GM18870 (cell line): ENCODE measurements around the gene SAE1.

Experiments used
- ATAC-seq: cut with Tn5 transposase; IDR thresholded peaks from one replicate; pipeline ENCODE4 v1.9.1; 2021; ENCODE audit warnings: moderate library complexity; ENCODE audit not compliant: unreplicated experiment

The SAE1 gene

GRCh38 chr19:47157431-47158321, 27.0 kb downstream of the SAE1 start:
- no peak for ATAC-seq

DNA sequence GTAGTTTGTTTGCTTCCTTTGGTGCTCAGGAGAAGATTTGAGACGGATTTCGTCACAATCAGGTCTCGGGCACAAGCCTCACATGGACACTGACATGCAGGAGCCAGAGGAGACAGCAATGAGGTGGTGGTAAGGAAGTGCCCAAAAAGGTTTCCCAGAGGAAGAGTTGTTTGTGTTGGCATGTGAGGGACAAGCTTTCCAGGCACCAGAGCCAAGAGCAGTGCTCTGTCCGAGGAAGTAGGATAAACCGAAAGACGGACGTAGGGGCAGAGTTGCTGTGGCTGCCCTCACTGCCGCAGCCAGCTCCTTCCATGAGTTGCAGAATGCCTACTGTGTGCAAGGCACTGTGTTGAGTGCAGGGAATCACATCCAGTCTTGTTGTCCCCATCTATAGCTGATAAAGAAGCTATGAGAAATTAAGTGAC, 27.7 kb downstream of the SAE1 start:
- no peak for ATAC-seq

- no peak for ATAC-seq
Measured at GRCh38 chr19:47158879-47159503, 28.4 kb downstream of the SAE1 start.

DNA sequence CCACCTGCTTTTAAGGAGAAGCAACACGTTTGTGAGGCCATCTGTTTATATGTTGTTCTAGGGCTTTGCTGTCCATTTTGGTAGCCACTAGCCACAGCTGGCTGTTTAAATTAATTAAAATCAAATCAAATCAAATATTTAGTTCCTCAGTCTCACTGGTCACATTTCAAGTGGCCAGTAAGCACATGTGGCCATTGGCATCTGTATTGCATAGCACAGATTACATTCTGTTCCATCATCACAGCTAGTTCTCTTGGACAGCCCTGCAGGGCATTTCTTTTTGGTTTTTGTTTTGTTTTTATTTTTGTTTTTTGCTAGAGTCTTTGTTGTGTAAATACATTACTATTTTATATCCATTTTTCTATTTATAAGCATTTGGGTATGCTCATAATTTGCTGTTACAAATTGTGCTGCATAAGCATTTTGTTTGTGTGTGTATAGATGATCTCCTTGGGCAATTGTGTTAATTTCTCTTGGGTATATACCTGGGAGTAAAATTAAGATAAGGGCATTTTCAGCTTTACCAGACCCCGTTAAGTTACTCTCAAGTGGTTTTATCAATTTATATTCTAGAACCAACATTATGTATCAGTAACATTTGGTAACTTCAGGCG, 31.3 kb downstream of the SAE1 start:
- no peak for ATAC-seq

DNA sequence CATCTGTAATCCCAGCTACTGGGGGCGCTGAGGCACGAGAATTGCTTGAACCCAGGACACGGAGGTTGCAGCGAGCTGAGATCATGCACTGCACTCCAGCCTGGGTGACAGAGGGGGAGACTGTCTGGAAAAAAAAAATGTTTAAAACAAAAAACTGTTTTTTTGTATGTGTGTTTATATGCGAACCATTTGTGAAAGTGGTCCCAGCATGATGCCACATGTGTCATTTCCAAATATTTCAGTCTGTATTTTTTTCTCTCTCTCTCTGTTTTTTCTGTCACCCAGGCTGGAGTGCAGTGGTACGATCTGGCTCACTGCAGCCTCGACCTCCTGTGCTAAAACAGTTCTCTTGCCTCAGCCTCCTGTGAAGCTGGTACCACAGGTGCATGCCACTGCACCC, 37.4 kb downstream of the SAE1 start:
- ATAC-seq = no peak

DNA sequence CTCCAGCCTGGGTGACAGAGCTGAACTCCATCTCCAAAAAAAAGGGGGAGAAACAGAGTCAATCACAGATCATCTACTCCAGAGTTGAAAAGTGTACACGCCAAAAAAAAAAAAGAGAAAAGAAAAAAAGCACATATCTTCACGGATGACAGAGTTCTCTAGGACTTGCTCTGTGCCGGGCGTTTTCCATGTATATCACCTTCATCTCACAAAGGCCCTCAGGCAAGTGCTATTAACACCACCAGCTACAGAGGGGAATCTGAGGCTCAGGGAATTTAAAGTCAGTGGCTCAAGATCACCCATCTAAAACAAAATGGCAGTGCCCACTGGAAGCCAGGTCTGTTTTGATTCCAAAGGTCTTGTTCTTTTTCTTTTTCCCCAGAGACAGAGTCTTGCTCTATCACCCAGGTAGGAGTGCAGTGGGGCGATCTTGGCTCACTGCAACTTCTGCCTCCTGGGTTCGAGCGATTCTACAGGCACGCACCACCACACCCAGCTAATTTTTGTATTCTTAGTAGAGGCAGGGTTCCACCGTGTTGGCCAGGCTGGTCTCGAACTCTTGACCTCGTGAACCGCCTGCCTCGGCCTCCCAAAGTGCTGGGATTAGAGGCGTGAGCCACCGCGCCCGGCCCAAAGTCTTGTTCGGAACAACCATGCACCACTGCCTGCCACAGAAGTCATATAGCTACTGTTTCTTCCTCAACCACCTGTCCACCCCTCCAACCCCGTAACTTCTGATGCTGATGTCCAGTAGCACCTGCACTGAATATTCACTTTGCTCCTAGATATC, 42.2 kb downstream of the SAE1 start:
- no peak for ATAC-seq

GRCh38 chr19:47176071-47176626, 45.5 kb downstream of the SAE1 start:
- no peak for ATAC-seq

DNA sequence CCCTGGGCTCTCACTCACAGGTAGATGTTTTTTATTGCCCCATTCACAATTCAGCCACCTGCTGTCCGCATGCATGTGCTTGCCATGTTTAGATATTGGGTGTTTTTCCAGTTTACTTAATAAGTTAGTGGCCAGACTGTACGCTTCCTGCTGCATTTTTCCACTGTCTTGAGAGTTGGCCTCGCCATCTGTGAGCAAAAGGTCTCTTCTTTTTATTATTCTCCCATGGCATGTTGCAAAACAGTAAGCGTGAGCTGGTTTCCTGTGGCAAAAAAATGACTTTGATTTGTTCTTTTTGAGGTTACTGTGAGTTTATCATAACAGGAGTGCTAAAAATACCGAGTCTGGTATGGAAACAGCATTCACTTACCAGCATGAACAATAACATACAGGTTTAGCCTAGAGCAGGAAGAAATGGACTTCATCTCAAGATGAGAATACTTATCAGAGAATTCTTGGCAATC, 46.0 kb downstream of the SAE1 start:
- ATAC-seq = no peak

GRCh38 chr19:47179653-47180310, 49.1 kb downstream of the SAE1 start:
- no peak for ATAC-seq

- ATAC-seq = no peak
Measured at GRCh38 chr19:47183601-47184000, 53.0 kb downstream of the SAE1 start.

DNA sequence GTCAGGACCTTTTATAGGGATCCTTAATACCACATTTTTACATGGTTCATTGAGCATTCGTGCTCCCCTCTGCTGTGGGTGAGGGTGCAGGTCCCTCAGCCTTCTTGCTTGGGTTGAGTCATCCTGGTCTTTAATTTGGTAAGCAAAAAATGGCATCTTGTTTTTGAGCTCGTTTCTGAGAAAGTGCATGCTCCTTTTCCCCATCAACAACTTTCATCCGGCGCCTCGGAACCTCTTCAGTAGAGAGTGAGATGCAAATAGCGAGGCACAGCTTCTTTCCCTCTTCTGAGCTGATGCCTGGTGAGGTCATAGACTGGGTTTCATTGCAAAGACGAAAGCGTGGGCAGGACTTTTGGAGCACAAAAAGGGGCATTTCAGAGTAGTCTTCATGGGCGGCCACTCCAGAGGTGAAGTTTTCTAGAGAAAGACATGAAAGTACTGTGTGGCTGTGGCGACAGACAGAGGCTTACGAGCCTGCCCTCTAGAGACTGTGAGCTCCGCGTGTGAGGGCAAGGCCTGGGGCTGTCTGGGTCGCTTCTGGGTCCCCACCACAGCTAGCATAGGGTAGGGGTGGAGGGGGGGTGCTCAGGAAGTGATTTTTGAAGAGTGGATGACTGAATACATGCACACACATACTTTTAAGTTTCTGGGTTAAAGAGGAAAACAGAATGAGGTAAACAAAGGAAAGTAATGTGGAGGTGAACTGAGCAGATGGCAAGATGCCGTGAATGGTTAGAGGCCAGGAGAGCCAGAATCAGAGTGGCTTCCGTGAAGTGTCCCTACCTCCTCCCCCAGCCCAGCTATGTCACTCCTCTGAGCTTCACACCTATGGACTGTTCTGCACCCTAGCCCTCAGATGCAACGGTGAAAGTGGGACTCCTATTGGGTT, 56.1 kb downstream of the SAE1 start:
- peak; percentile 81 for ATAC-seq

GRCh38 chr19:47187335-47187655, 56.7 kb downstream of the SAE1 start:
- ATAC-seq = no peak

DNA sequence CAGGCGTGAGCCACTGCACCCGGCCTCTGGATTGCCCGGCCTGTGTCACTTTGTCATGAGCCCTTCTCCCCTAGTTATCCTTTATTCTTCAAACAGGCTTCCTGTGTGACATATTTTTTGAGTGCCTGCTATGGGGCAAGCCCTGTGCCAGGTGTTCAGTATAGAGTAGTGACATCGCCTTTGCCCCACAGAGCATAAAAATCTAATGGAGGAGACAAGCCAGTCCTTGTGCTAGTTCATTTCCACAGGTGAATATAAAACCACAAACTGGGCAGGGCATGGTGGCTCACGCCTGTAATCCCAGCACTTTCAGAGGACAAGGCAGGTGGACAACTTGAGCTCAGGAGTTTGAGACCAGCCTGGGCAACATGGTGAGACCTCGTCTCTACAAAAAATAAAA, 57.2 kb downstream of the SAE1 start:
- ATAC-seq = no peak

DNA sequence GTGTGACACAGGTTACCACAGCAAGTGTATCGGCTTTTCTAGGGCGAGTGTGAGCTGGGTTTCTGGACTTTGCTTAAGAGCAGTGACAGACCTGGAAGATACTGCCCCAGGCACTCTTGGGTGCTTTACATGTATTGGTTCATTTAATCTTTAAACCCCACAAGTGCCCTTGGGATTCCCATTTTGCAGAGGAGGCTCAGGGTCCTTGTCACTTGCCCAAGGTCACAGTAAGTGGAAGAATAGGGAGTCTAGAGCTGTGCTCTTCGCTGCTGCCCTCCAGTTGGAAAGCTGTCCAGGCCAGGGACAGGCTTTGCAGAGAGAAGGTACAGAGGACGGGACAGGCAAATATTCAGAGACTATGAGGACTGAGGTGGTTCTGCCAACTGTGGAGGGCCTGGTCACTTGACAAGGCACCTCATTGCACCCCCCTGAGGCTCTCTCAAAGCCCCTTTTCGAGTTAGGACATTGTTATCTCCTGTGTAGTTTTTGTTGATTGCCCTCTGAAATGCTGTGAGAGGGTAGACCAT, 57.9 kb downstream of the SAE1 start:
- ATAC-seq = no peak

GRCh38 chr19:47190167-47190727, 59.6 kb downstream of the SAE1 start:
- ATAC-seq = no peak

DNA sequence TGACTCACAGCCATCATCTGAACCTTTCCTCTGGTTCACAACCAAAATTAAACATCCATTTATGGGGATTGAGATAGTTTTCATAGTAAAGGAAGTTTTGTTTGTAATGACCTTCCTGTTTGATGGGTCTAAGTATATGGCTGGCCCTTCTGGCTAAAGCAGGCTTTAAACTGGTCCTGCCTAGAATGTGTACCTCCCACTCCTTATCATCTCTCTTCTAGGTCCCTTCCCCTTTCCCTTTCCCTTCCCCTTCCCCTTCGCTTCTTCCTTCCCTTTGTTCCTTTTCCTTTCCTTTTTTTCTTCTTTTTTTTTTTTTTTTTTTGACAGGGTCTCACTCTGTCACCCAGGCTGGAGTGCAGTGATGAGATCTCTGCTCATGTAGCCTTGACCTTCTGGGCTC, 64.8 kb downstream of the SAE1 start:
- no peak for ATAC-seq

DNA sequence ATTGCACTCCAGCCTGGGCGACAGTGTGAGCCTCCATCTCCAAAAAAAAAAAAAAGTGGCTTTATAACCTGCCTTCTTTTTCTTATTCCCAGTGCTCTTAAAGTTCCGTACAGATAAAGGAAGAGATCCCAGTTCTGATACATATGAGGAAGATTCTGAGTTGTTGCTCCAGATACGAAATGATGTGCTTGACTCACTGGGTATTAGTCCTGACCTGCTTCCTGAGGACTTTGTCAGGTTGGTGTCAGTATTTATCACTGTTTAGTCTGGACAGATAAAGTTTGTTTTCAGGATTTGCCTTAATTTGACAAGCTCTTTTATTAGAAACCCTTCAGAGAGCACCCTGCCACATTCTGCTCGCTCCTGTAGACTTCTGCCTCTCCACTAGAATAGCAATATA, 66.5 kb downstream of the SAE1 start:
- ATAC-seq = no peak

- no peak for ATAC-seq
Measured at GRCh38 chr19:47200530-47200929, 69.9 kb downstream of the SAE1 start.

GRCh38 chr19:47203254-47203653, 72.6 kb downstream of the SAE1 start:
- no peak for ATAC-seq
